Endodermal cell (in vitro differentiated cells): ENCODE data around the gene CTRB2. TPM values are rescaled to one million over a fixed set of nuclear protein-coding genes. Genes with fewer than 3 reads are reported as not detected.

Source experiments
- DNase-seq: peaks from one replicate; pipeline ENCODE4 v3.0.0-alpha.2; 2017
- H3K27ac ChIP-seq: 2 replicates; pipeline ENCODE4 v1.5.1; 2013; ENCODE audit warnings: mild to moderate bottlenecking, low read depth, low read length, moderate library complexity
- H3K27me3 ChIP-seq: 2 replicates; pipeline ENCODE4 v1.6.1; 2013; ENCODE audit warnings: mild to moderate bottlenecking, low read length, moderate library complexity; ENCODE audit not compliant: insufficient read depth, control insufficient read depth, poor library complexity, severe bottlenecking
- H3K36me3 ChIP-seq: 2 replicates; pipeline ENCODE4 v1.7.0; 2013; ENCODE audit warnings: mild to moderate bottlenecking, low read length, moderate library complexity; ENCODE audit not compliant: control insufficient read depth, insufficient read depth
- H3K4me1 ChIP-seq: one replicate; pipeline ENCODE4 v1.7.0; 2013; ENCODE audit warnings: low read length; ENCODE audit not compliant: control insufficient read depth, insufficient read depth
- H3K4me3 ChIP-seq: 2 replicates; pipeline ENCODE4 v1.5.1; 2013; ENCODE audit warnings: mild to moderate bottlenecking, low read length, moderate library complexity
- H3K9ac ChIP-seq: 2 replicates; pipeline ENCODE4 v1.6.1; 2013; ENCODE audit warnings: mild to moderate bottlenecking, low read length, moderate library complexity; ENCODE audit not compliant: poor library complexity, severe bottlenecking; ENCODE audit errors: extremely low read depth
- H3K9me3 ChIP-seq: 2 replicates; pipeline ENCODE4 v1.6.1; 2013; ENCODE audit warnings: mild to moderate bottlenecking, low read length, moderate library complexity; ENCODE audit not compliant: control insufficient read depth
- H3K27ac Mint-ChIP-seq: 2 replicates; pipeline ENCODE4 v1.8.0; 2020; ENCODE audit warnings: mixed read lengths
- H3K27me3 Mint-ChIP-seq: 2 replicates; pipeline ENCODE4 v1.8.0; 2021; ENCODE audit warnings: mild to moderate bottlenecking, mixed read lengths; ENCODE audit not compliant: insufficient read depth
- H3K36me3 Mint-ChIP-seq: 2 replicates; pipeline ENCODE4 v1.8.0; 2020; ENCODE audit warnings: low read depth, mixed read lengths
- H3K4me1 Mint-ChIP-seq: 2 replicates; pipeline ENCODE4 v1.8.0; 2020; ENCODE audit warnings: mixed read lengths
- H3K4me3 Mint-ChIP-seq: 2 replicates; pipeline ENCODE4 v1.8.0; 2020; ENCODE audit warnings: mild to moderate bottlenecking, moderate library complexity, mixed read lengths
- H3K9me3 Mint-ChIP-seq: 2 replicates; pipeline ENCODE4 v1.8.0; 2020; ENCODE audit warnings: mild to moderate bottlenecking, mixed read lengths
- CTCF ChIP-seq: fragments of 200-600 bp; sonication (generic); conservative IDR thresholded peaks from 2 replicates; pipeline ENCODE4 v1.5.0; 2021; ENCODE audit warnings: antibody characterized with exemption, mild to moderate bottlenecking
- WGBS, 2 experiments: methylation state at CpG; one replicate each; pipeline versions ENCODE4 v1.1.5 to v1.1.7; 2013; ENCODE audit warnings: missing lambda C conversion rate in 2 of 2, mixed read lengths in 1 of 2; ENCODE audit not compliant: insufficient coverage in 1 of 2, insufficient read length in 1 of 2; 5-methylcytosine and 5-hydroxymethylcytosine counted together
- total RNA-seq, 2 donors: library from RNA; stranded (reverse); fragmentation: NEBNext Ultra II Directional in 1 of 2; extraction: Animal tissue kit (Norgen Biotek cat#: 25700) in 1 of 2; gene quantifications; 2 replicates in 1 of 2; 3 replicates in 1 of 2; pipeline ENCODE4 v1.2.1, GENCODE V29; 2021

CTRB2 gene
- total RNA-seq, 2 donors from 2014 or later = not detected

DNA sequence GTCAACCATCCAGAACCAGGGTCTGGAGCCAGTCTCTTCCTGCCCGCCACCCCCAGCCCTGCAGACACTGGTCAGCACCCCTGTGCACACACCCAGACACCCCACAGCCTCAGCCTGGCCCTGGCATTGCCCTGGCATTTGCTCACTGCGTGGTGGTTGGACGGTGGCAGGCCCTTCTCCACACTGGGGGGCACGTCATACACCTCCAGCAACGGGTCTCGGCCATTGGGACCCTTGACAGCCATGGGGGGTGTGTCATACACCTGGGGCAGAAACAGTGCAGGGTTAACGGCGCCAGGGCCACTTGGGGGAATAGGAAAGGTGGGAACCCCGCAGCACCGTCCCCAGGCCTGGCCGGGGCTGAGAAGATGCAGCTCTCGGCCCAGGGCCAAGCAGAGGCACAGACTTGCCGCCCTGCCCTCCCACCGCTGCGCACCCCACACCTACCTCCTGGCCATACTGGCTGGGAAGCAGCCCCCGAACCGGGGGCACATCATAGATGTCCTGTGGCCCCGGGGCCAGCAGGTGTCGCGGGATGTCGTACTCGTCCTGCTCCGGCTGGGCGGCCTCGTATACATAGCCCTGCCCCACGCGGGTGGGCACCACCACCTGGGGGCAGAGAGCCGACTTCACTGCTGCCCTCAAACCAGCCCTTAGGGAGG lies 29.9 kb upstream of the CTRB2 start:
- no peak for DNase-seq
- 94 to 99% methylated on average over 12 to 28 of the region's 28 CpGs for WGBS, 2 experiments

GRCh38 chr16:75236232-75236631 lies 29.3 kb upstream of the CTRB2 start:
- no peaks in the 10 kb centered on the region for H3K4me1 Mint-ChIP-seq

More for the DNA sequence above, 29.9 kb upstream of the CTRB2 start:
- Mint-ChIP-seq H3K4me3 (no peak overlapping the region), H3K9me3 (no peaks in the 10 kb centered on the region), H3K36me3 (peaks cover 50% of the 10 kb centered on the region), H3K4me1 (no peaks in the 10 kb centered on the region), H3K27me3 (no peaks in the 10 kb centered on the region), H3K27ac (no peak overlapping the region)
- Histone ChIP-seq H3K9me3 (no peaks in the 10 kb centered on the region), H3K27ac (no peak overlapping the region), H3K4me3 (no peak overlapping the region), H3K4me1 (no peaks in the 10 kb centered on the region), H3K27me3 (no peaks in the 10 kb centered on the region), H3K36me3 (peaks cover 29% of the 10 kb centered on the region), H3K9ac (no peak overlapping the region)
- no peak for TF ChIP-seq CTCF

DNA sequence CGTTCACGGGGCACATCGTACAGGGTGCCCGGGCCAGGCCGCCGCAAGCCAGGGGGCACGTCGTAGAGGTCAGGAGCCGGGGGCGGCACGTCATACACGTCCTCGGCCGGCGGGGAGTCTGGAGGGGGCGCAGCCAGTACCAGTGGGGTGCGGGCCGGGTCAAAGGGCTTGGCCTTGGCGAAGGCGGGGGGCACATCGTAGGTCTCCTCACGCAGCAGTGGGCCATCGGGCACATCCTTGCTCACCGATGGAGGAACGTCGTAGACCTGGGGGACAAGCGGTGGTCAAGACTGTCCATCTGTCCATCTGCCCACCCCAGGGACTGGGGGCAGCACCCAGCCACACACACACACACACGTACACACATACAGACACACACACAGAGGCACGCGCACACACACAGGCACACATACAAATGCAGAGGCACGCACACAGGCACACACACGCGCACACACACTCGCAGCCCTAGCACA lies 28.8 kb upstream of the CTRB2 start:
- no peak overlapping the region for H3K27ac Mint-ChIP-seq
- H3K27me3 ChIP-seq = no peaks in the 10 kb centered on the region
- peaks cover 30% of the 10 kb centered on the region for H3K36me3 ChIP-seq
- 93 to 95% methylated on average over 21 to 34 of the region's 34 CpGs for WGBS, 2 experiments
- DNase-seq = no peak
- no peak overlapping the region for H3K27ac ChIP-seq
- H3K4me1 Mint-ChIP-seq = no peaks in the 10 kb centered on the region
- H3K4me3 Mint-ChIP-seq = no peak overlapping the region
- no peaks in the 10 kb centered on the region for H3K4me1 ChIP-seq
- peaks cover 47% of the 10 kb centered on the region for H3K36me3 Mint-ChIP-seq
- no peak overlapping the region for H3K4me3 ChIP-seq
- TF ChIP-seq CTCF = no peak
- no peaks in the 10 kb centered on the region for H3K27me3 Mint-ChIP-seq
- no peaks in the 10 kb centered on the region for H3K9me3 Mint-ChIP-seq
- no peak overlapping the region for H3K9ac ChIP-seq
- H3K9me3 ChIP-seq = no peaks in the 10 kb centered on the region

More at GRCh38 chr16:75236232-75236631, 29.3 kb upstream of the CTRB2 start:
- H3K36me3 ChIP-seq = peaks cover 33% of the 10 kb centered on the region
- no peaks in the 10 kb centered on the region for H3K4me1 ChIP-seq
- Mint-ChIP-seq H3K9me3 (no peaks in the 10 kb centered on the region), H3K36me3 (peaks cover 50% of the 10 kb centered on the region), H3K4me3 (no peak overlapping the region), H3K27me3 (no peaks in the 10 kb centered on the region), H3K27ac (no peak overlapping the region)
- no peak for TF ChIP-seq CTCF
- no peak overlapping the region for H3K4me3 ChIP-seq
- 91 to 94% methylated on average over 5 to 7 of the region's 7 CpGs for WGBS, 2 experiments
- no peak overlapping the region for H3K9ac ChIP-seq
- no peaks in the 10 kb centered on the region for H3K9me3 ChIP-seq
- no peak for DNase-seq
- H3K27me3 ChIP-seq = no peaks in the 10 kb centered on the region
- H3K27ac ChIP-seq = no peak overlapping the region
